Measurements from ENCODE around the gene CSTF2T.

DNA sequence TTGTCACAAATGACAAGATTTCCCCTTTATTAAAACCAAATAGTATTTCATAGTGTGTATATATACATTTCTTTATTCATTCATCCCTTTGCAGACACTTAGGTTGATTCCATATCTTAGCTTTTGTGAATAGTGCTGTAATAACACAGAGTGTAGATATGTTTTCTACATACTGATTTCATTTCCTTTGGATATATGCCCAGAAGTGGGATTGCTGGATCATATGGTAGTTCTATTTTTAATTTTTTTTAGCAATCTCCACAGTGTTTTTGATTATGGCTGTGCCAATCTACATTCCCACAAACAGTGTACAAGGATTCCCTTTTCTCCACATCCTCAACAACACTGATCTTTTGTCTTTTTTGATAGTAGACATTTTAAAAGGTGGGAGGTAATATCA, 46.4 kb downstream of the CSTF2T start:
- no peak for TF ChIP-seq POLR2A (IDR thresholded peaks at IDR 0.05)
- TF ChIP-seq, protein P1, sequence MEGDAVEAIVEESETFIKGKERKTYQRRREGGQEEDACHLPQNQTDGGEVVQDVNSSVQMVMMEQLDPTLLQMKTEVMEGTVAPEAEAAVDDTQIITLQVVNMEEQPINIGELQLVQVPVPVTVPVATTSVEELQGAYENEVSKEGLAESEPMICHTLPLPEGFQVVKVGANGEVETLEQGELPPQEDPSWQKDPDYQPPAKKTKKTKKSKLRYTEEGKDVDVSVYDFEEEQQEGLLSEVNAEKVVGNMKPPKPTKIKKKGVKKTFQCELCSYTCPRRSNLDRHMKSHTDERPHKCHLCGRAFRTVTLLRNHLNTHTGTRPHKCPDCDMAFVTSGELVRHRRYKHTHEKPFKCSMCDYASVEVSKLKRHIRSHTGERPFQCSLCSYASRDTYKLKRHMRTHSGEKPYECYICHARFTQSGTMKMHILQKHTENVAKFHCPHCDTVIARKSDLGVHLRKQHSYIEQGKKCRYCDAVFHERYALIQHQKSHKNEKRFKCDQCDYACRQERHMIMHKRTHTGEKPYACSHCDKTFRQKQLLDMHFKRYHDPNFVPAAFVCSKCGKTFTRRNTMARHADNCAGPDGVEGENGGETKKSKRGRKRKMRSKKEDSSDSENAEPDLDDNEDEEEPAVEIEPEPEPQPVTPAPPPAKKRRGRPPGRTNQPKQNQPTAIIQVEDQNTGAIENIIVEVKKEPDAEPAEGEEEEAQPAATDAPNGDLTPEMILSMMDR (IDR thresholded peaks at IDR 0.05) = no peak
- no peak for TF ChIP-seq EP300 (IDR thresholded peaks at IDR 0.05)
- TF ChIP-seq POLR2AphosphoS5 (IDR thresholded peaks at IDR 0.05) = no peak

Data from sigmoid colon (tissue), 4 donors.